T-helper 2 cell treated with Interferon-gamma antibody and Interleukin-4, amounts not matched to agents 5 μg/mL and 100 μg/mL, for 36 hours (primary cell): Measurements from ENCODE around the gene IDH2.

Experiments
- DNase-seq: peaks from one replicate; pipeline ENCODE4 v3.0.0; 2021; ENCODE audit warnings: low spot score
- H3K27ac Mint-ChIP-seq: one replicate; pipeline ENCODE4 v1.8.0; 2021; ENCODE audit warnings: mild to moderate bottlenecking, mixed read lengths
- H3K27me3 Mint-ChIP-seq: one replicate; pipeline ENCODE4 v1.8.0; 2021; ENCODE audit warnings: low read depth, mixed read lengths
- H3K36me3 Mint-ChIP-seq: one replicate; pipeline ENCODE4 v1.8.0; 2021; ENCODE audit warnings: low read depth, mixed read lengths
- H3K4me1 Mint-ChIP-seq: one replicate; pipeline ENCODE4 v1.8.0; 2021; ENCODE audit warnings: low read depth, mixed read lengths
- H3K4me3 Mint-ChIP-seq: one replicate; pipeline ENCODE4 v1.8.0; 2022; ENCODE audit warnings: mild to moderate bottlenecking, moderate library complexity, mixed read lengths
- H3K9me3 Mint-ChIP-seq: one replicate; pipeline ENCODE4 v1.8.0; 2021; ENCODE audit warnings: mixed read lengths

IDH2 gene

DNA sequence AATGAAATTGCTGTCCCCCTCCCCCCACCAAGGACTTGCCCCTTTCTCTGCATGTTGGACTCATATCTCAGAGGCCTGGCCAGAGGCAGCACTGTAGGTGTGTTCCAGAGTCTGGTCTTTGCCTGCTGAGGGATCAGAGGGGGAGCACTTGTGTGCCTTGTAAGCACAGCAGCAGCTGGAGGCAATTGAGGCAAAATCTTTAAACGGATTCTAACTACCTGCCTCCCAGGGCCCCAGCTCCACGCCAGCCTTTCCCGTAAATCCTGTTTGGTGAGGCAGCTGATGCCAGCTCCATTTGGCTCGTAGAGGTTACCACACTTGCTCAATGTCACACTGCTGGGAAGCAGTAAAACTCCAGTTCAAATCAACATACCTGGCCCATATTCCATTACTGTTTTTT is 2.3 kb upstream of the IDH2 start:
- H3K4me3 Mint-ChIP-seq = no peak overlapping the region
- H3K27ac Mint-ChIP-seq = no peak overlapping the region
- H3K9me3 Mint-ChIP-seq = no peaks in the 10 kb centered on the region

DNA sequence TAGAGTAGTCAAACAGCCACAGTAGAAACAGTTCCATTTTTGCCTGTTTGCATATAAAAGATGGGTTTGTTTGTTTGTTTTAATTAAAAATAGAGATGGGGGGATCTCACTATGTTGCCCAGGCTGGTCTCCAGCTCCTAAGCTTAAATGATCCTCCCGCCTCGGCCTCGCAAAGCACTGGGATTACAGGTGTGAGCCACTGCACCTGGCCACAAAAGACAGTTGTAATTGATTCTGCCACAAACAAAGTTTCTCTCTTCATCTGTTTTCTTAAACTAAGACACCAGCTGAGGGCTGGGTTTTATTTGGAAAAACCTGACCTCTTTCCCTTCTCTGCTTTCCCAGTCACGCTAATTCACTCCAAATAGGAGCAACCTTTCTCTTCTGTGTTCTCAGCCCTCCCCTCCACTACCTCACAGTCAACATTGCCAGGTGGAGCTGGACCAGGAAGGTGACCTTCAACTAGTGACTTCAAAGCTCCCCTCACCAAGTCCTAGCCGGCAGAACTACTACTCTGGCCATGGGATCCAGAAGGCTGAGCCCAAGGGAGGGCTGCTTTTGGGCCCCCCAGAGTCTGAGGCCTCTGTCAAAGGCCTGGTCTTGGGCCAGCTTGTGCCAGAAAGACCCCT is 1.5 kb upstream of the IDH2 start:
- Mint-ChIP-seq H3K36me3 (peaks cover 18% of the 10 kb centered on the region), H3K27me3 (peaks cover 6% of the 10 kb centered on the region), H3K27ac (no peak overlapping the region), H3K4me1 (peaks cover 32% of the 10 kb centered on the region), H3K9me3 (no peaks in the 10 kb centered on the region), H3K4me3 (peak overlapping the region; percentile 74)
- DNase-seq = no peak

More for the DNA sequence above, 2.3 kb upstream of the IDH2 start:
- Mint-ChIP-seq H3K36me3 (peaks cover 13% of the 10 kb centered on the region), H3K27me3 (peaks cover 6% of the 10 kb centered on the region), H3K4me1 (peaks cover 24% of the 10 kb centered on the region)
- DNase-seq = no peak

DNA sequence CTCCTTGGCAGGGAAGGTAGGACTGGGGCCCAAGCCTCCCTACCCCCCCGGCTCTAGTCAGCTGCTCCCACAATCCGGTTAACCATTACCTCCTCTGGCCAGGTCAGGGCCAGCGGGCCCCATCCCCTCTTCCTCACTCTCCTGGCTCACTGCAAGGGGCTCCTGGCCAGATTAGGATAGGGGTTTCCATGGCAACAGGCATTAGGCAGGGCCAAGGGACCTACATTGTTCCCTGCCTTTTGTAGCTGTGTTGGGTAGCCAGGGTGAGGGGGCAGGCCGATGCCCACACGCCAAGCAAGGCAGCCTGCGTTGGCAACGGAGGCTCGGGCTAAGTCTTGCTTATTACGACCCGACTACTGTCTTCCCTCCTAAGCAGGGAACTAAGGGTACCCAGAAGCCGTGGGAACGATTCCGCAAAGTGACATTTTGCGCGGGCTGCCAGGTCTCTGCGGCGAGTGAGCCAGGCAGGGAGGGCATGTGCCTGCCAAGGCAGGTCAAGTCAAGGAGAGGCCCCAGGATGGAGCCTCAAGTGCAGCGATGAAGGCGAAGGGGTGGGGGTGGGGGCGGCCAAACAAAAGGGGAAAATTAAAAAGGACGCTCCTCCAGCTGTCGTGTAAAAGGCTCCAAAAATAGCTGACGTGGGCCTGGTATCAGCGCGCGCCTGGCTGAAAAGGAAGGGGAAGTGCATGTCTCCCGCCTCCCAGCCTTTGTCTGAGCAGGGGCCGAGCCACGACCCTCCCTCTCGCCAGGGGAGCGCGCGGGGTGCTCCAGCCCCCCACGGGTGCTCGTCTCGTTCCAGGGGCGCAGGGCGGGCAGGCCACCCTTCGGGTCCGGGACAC is 919 bp downstream of the IDH2 start:
- no peaks in the 10 kb centered on the region for H3K9me3 Mint-ChIP-seq
- no peak for DNase-seq
- peaks cover 51% of the 10 kb centered on the region for H3K4me1 Mint-ChIP-seq
- H3K4me3 Mint-ChIP-seq = peak overlapping the region; percentile 84
- H3K27me3 Mint-ChIP-seq = no peaks in the 10 kb centered on the region
- H3K27ac Mint-ChIP-seq = peak overlapping the region; percentile 95
- peaks cover 20% of the 10 kb centered on the region for H3K36me3 Mint-ChIP-seq

DNA sequence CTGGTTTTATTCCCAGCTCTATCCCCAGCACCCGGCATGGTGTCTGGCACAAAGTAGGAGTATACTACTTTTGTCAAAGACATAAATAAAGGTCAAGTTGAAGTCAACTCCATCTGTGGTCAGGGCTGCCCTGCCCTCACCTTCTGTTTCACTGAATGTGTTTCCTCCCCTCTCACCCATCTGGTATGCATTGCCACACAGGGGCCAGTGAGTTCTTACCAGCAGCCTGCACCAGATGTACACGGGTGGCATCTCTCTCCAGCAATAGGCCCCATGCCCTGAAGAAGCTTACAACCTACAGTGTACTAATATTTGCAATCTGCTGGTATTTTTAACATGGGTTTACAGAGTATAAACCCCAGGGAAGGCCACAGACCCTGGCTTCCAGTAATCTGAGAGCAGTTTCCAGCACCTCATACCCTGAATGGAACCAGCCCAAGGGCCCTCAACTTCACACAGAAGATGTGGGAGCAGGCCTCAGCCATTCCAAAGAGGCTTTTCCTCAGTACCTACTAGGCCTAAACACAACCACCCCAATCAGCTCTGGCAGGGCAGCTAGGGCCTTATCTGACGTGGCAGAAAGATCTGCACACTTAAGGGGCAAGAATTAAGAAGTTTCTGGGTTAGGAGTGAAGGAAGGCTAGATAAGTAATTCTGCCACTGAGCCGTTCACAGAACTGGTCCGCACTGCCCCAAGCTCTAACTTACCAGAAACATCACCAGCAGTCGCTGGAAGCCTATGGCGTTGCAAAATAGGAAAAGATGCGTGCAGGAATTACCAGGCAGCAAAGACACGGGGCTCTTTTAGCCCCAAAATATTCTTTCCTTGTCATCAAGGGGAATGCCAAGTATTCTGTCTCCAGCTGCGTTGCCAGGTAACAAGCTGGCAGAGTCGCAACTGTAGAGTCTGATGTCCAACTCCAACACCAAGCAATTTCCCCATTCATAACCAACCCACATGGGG is 2.1 kb downstream of the IDH2 start:
- H3K4me1 Mint-ChIP-seq = peaks cover 60% of the 10 kb centered on the region
- H3K27ac Mint-ChIP-seq = peak overlapping the region; percentile 95
- no peaks in the 10 kb centered on the region for H3K27me3 Mint-ChIP-seq
- no peak for DNase-seq
- H3K36me3 Mint-ChIP-seq = peaks cover 29% of the 10 kb centered on the region
- no peaks in the 10 kb centered on the region for H3K9me3 Mint-ChIP-seq
- H3K4me3 Mint-ChIP-seq = peak overlapping the region; percentile 84

DNA sequence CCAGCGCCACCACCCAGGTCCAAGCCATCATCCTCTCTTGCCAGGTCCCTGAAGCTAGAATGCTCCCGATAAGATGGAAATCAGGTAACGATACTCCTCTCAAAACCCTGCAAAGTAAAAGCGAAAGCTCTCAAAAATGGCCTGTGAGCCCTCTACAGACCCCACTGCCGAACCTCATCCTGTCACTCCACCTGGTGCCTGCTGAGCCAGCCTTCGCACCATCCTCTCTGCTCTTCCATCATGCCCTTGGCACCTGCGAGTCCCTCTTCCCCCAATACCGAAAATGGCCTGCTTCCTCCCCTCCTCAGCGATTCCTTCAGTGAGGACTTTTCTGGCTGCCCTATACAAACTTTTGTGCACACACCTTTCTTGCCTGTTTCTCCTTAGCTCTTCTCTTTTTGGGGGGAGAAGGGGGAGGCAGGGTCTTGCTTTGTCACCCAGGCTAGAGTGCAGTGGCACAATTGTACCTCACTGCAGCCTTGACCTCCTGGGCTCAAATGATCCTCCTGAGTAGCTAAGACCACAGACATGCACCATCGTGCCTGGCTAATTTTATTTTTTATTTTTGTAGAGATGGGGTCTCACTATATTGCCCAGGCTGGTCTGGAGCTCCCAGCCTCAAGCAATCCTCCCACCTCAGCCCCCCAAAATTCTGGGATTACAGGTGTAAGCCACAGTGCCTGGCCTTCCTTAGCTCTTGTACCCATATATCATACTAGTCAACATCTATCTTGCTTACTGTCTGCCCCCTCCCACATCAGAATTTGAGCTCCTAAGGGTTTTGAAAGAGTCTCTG is 3.0 kb downstream of the IDH2 start:
- DNase-seq = no peak
- H3K27ac Mint-ChIP-seq = peak overlapping the region; percentile 95
- H3K27me3 Mint-ChIP-seq = no peaks in the 10 kb centered on the region
- peaks cover 34% of the 10 kb centered on the region for H3K36me3 Mint-ChIP-seq
- H3K9me3 Mint-ChIP-seq = no peaks in the 10 kb centered on the region
- peak overlapping the region; percentile 84 for H3K4me3 Mint-ChIP-seq
- peaks cover 65% of the 10 kb centered on the region for H3K4me1 Mint-ChIP-seq

DNA sequence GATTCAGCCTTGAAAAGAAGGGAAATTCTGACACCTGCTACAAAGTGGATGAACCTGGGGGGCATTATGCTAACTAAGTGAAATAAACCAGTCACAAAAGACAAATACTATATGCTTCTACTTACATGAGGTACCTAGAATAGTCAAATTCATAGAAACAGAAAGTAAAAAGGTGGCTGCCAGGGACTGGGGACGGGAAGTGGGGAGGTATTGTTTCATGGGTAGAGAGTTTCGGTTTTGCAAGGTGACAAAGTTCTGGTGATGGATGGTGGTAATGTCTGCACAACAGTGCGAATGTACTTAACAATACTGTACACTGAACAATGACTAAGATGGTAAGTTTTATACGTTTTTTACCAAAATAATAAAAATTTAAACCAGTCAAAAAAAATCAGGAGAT is 4.8 kb downstream of the IDH2 start:
- Mint-ChIP-seq H3K27ac (peak overlapping the region; percentile 95), H3K36me3 (peaks cover 44% of the 10 kb centered on the region), H3K4me3 (peak overlapping the region; percentile 84), H3K27me3 (no peaks in the 10 kb centered on the region), H3K4me1 (peaks cover 63% of the 10 kb centered on the region), H3K9me3 (no peaks in the 10 kb centered on the region)
- peak; percentile 78 for DNase-seq

DNA sequence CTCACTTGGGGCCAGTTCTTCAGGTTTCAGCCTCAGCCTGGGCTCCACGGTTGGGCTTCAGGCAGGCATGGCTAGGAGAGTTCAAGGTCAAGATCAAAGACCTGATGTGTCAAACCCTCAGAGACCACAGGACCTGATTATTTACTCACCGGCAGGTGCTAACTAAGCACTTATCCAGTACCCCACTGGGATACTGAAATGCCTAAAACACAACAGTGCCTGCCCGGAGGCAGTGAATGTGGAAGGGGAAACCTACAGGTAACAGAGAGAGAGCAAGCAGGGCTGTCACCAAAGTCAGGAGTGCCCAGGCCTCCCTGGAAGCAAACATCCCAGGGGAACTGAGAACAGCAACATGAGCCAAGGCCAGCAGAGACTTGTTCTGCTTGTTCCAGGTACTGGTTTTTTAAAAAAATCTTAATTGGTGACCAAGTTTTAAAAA is 6.7 kb downstream of the IDH2 start:
- Mint-ChIP-seq H3K4me1 (peaks cover 56% of the 10 kb centered on the region), H3K36me3 (peaks cover 46% of the 10 kb centered on the region), H3K9me3 (no peaks in the 10 kb centered on the region), H3K27ac (peak overlapping the region; percentile 86), H3K4me3 (peak overlapping the region; percentile 76), H3K27me3 (no peaks in the 10 kb centered on the region)
- no peak for DNase-seq

DNA sequence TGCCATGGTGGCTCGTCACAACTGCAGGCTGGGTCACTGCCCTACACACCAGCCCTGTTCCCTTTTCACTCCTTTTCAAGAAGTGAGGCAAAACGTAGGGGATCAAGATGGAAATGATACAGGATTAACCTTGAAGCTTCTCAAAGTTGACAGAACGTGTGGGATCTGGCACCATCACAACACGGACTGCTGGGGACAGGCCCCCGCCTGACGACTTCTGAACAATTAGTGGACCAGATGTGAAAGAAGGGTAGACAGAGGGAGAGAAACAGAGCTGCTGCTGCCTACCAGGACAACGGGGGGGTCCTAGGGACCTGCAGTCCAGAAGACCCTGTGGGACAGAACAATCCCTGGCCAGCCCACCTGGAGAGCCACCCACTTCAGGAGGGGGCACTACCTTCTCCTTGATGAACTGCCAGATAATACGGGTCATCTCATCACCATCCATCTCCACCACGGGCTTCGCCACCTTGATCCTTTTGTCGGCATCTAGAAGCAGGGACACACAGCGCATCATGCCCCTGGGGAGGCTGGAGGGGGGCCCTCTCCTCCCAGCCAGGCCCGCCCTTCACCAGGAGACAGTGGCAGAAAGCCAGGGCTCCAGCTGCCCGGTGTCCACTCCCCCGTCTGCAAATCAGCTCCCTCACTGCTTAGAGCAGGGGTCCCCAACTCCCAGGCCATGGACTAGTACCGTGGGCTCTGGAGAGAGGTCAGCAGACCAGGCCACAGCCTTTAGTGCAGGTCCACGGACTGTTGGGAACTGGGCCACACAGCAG is 10.9 kb downstream of the IDH2 start:
- H3K27ac Mint-ChIP-seq = no peak overlapping the region
- no peak overlapping the region for H3K4me3 Mint-ChIP-seq
- peaks cover 30% of the 10 kb centered on the region for H3K4me1 Mint-ChIP-seq
- peaks cover 69% of the 10 kb centered on the region for H3K36me3 Mint-ChIP-seq
- DNase-seq = no peak
- no peaks in the 10 kb centered on the region for H3K9me3 Mint-ChIP-seq
- no peaks in the 10 kb centered on the region for H3K27me3 Mint-ChIP-seq

DNA sequence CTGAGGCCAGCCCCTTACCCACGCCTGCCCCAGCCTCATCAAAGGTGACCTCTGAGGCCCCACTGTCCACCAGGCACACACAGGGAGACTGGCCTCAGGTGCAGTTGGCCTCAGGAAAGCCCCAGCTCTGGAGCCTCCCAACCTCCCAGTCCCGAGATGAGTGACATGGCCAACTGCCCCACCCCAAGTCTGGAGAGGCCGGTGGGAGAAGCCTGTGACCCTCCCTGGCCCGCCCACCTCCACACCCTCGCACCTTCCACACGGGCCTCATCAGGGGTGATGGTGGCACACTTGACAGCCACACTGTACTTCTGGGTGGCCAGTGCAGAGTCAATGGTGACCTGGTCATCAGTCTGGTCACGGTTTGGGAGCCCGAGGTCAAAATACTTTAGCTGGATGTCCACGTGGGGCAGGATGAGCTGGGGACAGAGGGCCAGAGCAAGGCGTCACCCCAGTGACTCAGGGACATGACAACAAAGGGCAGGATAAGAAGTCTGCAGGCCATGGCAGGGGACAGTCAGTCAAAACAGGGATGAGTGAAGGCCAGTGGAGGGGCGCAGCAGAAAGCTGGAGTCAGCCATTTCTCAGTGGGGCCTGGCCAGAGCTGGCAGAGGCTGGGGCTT is 11.9 kb downstream of the IDH2 start:
- H3K36me3 Mint-ChIP-seq = peaks cover 70% of the 10 kb centered on the region
- DNase-seq = no peak
- peak overlapping the region; percentile 49 for H3K27ac Mint-ChIP-seq
- H3K9me3 Mint-ChIP-seq = no peaks in the 10 kb centered on the region
- H3K27me3 Mint-ChIP-seq = no peaks in the 10 kb centered on the region
- peaks cover 22% of the 10 kb centered on the region for H3K4me1 Mint-ChIP-seq
- H3K4me3 Mint-ChIP-seq = no peak overlapping the region

DNA sequence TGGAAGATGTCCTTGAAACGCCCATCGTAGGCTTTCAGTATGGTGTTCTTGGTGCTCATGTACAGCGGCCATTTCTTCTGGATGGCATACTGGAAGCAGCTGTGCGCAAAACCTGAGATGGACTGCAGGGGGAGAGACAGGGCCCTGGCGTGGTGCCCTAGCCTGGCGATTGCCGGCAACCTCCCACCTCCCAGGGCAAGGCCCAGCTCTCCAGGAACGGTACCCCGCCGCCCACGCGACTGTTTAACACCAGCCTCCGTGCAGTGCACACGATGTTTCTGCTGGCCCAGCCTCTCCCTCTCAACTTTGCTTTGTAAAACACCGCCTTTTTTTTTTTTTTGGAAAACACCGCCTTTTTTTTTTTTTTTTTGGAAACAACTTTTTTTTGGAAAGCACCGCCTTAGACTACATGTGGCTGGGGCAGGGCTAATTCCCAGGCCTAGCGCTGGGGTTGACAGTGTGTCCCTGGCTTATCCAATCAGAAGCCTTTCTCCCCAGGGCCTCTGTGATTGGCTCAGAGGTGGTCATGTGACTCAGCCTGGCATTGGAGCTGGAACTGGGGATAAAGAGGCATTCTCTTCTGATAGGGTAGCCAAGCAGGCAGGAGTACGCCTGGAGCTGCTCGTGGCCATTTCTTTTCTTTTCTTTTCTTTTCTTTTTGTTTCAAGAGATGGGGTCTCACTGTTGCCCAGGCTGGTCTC is 14.7 kb downstream of the IDH2 start:
- Mint-ChIP-seq H3K4me3 (no peak overlapping the region), H3K9me3 (no peaks in the 10 kb centered on the region), H3K4me1 (peaks cover 10% of the 10 kb centered on the region), H3K27me3 (no peaks in the 10 kb centered on the region), H3K27ac (peak overlapping the region; percentile 20), H3K36me3 (peaks cover 71% of the 10 kb centered on the region)
- no peak for DNase-seq

DNA sequence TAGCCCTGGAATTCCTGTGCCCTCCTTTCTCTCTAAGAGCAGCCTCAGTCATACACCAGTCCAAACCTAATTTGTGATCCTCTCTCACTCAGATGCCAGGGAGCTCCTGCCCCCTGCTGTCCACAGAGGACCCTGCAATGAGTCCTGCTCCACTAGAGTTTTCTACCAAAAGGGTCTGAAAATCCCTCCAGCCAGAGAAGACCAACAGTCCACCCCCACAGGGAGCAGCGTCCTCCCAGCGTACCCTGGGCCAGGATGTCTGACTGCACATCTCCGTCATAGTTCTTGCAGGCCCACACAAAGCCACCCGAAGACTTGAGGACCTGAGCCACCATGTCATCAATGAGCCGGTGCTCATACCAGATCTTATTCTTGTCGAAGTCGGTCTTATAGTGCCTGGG is 15.4 kb downstream of the IDH2 start:
- Mint-ChIP-seq H3K9me3 (no peaks in the 10 kb centered on the region), H3K27me3 (no peaks in the 10 kb centered on the region), H3K4me1 (peaks cover 10% of the 10 kb centered on the region), H3K36me3 (peaks cover 73% of the 10 kb centered on the region), H3K4me3 (no peak overlapping the region), H3K27ac (no peak overlapping the region)
- DNase-seq = peak; percentile 35

DNA sequence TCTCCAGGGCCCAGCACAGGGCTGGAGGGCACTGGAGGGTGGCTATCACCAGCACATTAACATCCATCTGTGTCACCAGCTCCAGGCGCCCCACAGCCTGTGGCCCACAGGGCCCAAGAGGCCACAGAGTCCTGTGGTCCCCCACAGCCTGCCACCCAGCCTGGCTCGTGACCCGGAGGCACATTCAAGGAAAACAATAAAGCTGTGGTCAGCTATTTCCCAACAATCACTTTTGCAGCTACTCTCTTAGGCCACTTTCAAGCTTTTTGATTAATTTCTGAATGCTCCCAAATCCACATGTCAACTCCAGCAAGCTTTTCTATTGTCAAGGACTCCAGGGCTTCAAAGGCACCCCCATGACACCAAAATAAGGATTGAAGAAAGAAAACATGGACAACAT is 16.7 kb downstream of the IDH2 start:
- H3K36me3 Mint-ChIP-seq = peaks cover 71% of the 10 kb centered on the region
- H3K4me3 Mint-ChIP-seq = no peak overlapping the region
- no peak overlapping the region for H3K27ac Mint-ChIP-seq
- no peak for DNase-seq
- H3K9me3 Mint-ChIP-seq = no peaks in the 10 kb centered on the region
- H3K27me3 Mint-ChIP-seq = no peaks in the 10 kb centered on the region
- peaks cover 10% of the 10 kb centered on the region for H3K4me1 Mint-ChIP-seq
